GM21528 (cell line): ENCODE results near the gene ANKRD62.

Experiments
- ATAC-seq: cut with Tn5 transposase; IDR thresholded peaks from one replicate; pipeline ENCODE4 v1.9.1; 2021; ENCODE audit warnings: mild to moderate bottlenecking, moderate library complexity; ENCODE audit not compliant: unreplicated experiment, low FRiP score

Gene ANKRD62

DNA sequence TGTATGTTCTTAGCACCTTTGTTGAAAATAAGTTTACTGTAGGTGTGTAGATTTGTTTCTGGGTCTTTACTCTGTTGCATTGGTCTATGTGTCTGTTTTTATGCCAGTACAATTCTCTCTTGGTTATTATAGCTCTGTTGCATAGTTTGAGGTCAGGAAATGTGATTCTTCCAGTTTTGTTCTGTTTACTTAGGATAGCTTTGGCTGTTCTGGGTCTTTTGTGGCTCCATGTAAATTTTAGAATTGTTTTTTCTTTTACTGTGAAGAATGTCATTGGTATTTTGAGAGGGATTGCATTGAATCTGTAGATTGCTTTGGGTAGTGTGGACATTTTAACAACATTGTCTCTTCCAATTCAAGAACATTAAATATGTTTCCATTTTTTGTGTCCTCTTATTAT, 69.1 kb downstream of the ANKRD62 start:
- no peak for ATAC-seq

DNA sequence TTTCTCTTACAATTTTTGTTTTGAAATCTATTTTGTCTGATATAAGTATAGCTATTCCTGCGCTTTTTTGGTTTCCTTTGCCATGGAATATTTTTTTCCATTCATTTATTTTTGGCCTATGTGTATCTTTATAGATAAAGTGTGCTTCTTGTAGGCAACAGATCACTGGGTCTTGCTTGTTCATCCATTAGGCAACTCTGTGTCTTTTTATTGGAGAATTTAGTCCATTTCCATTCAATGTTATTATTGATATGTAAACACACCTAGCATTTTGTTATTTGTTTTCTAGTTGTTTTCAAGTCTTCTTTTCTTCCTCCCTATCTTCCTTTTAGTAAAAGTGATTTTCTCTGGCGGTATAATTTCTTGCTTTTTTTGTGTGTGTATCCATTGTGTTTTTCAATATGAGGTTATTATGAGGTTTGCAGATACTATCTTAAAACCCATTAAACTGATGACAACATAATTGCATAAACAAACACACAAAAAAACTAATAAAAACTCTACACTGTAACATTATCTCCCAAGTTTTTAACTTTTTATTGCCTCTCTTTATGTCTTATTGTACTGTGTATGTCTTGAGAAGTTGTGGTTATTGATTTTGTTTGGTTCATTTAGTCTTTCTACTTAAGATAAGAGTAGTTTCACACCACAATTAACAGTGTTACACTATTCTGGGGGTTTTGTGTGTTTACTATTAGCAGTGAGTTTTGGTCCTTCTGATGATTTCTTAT, 71.6 kb downstream of the ANKRD62 start:
- ATAC-seq = no peak
